MCF 10A (cell line): ENCODE measurements around the gene DGCR8. TPM values are rescaled to one million over a fixed set of nuclear protein-coding genes. Genes with fewer than 3 reads are reported as not detected.

Experiments used
- BruUV-seq: library from RNA; stranded (reverse); fragments of 400-500 nt; replicated peaks from 2 replicates; lab custom pipeline; 2021; lab: Mats Ljungman, UMichigan
- CTCF ChIA-PET: fragments of 300-600 bp; sonication (Branson Sonifier 250); formaldehyde crosslinking; extraction: SDS; loops from one replicate; lab custom pipeline; 2021; ENCODE audit warnings: antibody characterized with exemption, inconsistent platforms; lab: Yijun Ruan, JAX
- POLR2A ChIA-PET: fragments of 300-600, 350-650 bp; sonication (Branson Sonifier 250); formaldehyde crosslinking; extraction: SDS; loops from one replicate; lab custom pipeline; 2020; ENCODE audit warnings: antibody characterized with exemption, inconsistent platforms; lab: Yijun Ruan, JAX
- DNase-seq: peaks from one replicate; pipeline ENCODE4 v3.0.0-alpha.2; 2018; ENCODE audit not compliant: unreplicated experiment
- H3K27ac Mint-ChIP-seq: one replicate; pipeline ENCODE4 v1.8.0; 2022; ENCODE audit warnings: mild to moderate bottlenecking, low read depth, mixed read lengths; ENCODE audit not compliant: unreplicated experiment
- H3K27me3 Mint-ChIP-seq: one replicate; pipeline ENCODE4 v1.8.0; 2022; ENCODE audit warnings: mixed read lengths; ENCODE audit not compliant: insufficient read depth, unreplicated experiment
- H3K36me3 Mint-ChIP-seq: one replicate; pipeline ENCODE4 v1.8.0; 2022; ENCODE audit warnings: mild to moderate bottlenecking, moderate library complexity, mixed read lengths; ENCODE audit not compliant: insufficient read depth, unreplicated experiment
- H3K4me1 Mint-ChIP-seq: one replicate; pipeline ENCODE4 v1.8.0; 2022; ENCODE audit warnings: mixed read lengths; ENCODE audit not compliant: insufficient read depth, unreplicated experiment
- H3K4me3 Mint-ChIP-seq: one replicate; pipeline ENCODE4 v1.8.0; 2022; ENCODE audit warnings: mild to moderate bottlenecking, moderate library complexity, mixed read lengths; ENCODE audit not compliant: unreplicated experiment
- H3K9me3 Mint-ChIP-seq: one replicate; pipeline ENCODE4 v1.8.0; 2022; ENCODE audit warnings: mixed read lengths; ENCODE audit not compliant: unreplicated experiment
- intact Hi-C: fragments of 100-400 bp; cut with micrococcal nuclease; formaldehyde crosslinking; loops from 2 replicates; pipeline ENCODE4 v1.14.1; 2022
- total RNA-seq: library from RNA; stranded (reverse); gene quantifications from 2 replicates; pipeline ENCODE4 v1.2.3, GENCODE V29; 2022
- TF ChIP-seq, protein P1 (sequence below): fragments of 200-600 bp; IDR thresholded peaks from one replicate; pipeline ENCODE4 v1.8.0; 2022; ENCODE audit warnings: antibody characterized with exemption, mild to moderate bottlenecking; ENCODE audit not compliant: unreplicated experiment

The DGCR8 gene
- total RNA-seq, 1 experiment from 2014 or later, result 40.8 TPM

DNA sequence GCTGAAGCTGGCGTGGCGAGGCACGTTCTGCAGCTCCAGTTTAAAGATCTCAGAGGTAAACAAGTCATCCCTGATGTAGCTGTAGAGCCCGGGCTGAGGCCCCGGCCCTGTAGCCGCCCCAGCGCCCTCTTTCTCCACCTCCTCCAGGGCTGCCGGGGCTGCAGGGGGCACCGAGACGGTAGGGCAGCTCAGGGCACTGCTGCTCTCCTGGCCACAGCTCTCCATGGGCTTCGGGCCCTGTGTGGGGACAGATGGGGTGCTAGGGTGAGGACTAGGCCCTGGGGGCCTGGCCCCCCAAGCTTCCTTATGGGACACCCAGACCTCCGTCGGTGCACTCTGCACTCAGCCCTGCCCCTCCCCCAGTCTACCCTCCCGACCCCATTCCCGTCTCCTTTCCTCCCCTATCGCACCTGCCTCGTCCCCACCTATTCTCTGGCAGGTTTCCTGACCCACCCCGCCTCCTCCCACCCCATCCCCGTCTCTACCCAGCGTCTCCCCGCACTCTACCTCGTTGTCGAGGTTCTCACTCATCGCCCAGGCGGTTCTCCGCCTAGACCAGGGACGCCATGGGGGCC is 36.4 kb downstream of the DGCR8 start:
- CTCF ChIA-PET, result interaction anchor here (0.6 kb wide), 2 partner anchors 11 to 57 kb away, joined by 3 read pairs; no protein-coding TSS in a partner anchor
- peaks cover 49% of the 10 kb centered on the region for H3K36me3 Mint-ChIP-seq

DNA sequence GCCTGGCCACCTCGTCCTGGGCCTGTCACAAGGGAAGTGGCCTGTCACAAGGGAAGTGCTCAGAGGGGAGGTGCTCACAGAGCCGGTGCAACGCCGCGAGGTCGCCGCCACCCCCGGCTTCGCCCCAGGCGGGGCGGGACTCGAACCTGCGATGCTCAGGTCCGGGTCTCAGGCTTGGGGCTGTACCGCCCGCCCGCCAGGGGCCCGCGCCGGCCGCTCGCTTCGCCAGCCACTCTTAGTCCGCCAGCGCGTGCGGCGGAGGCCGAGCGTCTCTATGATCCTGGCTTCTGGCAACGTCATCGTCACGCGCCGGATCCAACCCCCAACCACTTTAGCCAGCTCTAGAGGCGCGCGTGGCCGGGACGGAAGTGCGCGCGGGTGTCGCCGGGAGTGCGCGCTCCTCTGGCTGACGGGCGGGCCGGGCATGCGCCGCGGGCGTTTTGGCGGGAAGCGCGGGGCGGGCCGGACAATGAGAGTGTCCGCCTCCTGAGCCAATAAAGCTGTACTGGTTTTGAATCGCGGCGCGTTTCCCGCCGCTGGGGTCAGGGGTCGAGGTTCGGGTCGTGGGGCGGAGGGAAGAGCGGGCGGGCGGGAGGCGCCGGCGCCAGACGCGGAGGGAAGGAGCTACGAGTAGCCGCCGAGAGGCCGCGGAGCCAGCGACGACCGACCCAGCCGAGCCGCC is 37.1 kb downstream of the DGCR8 start, which contains the start of gene TRMT2A:
TSS of gene TRMT2A (minus strand) at position 276 of the 682 bp plus-strand sequence. CDS start 320 bp downstream, outside the sequence.
- Mint-ChIP-seq H3K4me1 (peaks cover 9% of the 10 kb centered on the region), H3K27ac (peak within 1 kb of the TSS; percentile 84), H3K4me3 (peak within 1 kb of the TSS; percentile 85), H3K9me3 (no peaks in the 10 kb centered on the region), H3K36me3 (peaks cover 52% of the 10 kb centered on the region), H3K27me3 (no peaks in the 10 kb centered on the region)
- intact Hi-C loops, result loop anchor here (10.0 kb wide), 1 partner anchor 142 kb away; no protein-coding TSS in a partner anchor
- CTCF ChIA-PET, result interaction anchor here (0.6 to 1.3 kb wide), 2 partner anchors 9 to 58 kb away, joined by 3 to 5 read pairs; no protein-coding TSS in a partner anchor
- POLR2A ChIA-PET, result interaction anchor here (0.7 to 3.8 kb wide), 13 partner anchors 9 to 885 kb away, joined by 3 to 17 read pairs (median 3); partner anchors contain the start of genes DGCR8, GNB1L, RTL10 and THAP7
- BruUV-seq, result no TSS peak
- DNase-seq, result peak; percentile 97
- TF ChIP-seq, protein P1, sequence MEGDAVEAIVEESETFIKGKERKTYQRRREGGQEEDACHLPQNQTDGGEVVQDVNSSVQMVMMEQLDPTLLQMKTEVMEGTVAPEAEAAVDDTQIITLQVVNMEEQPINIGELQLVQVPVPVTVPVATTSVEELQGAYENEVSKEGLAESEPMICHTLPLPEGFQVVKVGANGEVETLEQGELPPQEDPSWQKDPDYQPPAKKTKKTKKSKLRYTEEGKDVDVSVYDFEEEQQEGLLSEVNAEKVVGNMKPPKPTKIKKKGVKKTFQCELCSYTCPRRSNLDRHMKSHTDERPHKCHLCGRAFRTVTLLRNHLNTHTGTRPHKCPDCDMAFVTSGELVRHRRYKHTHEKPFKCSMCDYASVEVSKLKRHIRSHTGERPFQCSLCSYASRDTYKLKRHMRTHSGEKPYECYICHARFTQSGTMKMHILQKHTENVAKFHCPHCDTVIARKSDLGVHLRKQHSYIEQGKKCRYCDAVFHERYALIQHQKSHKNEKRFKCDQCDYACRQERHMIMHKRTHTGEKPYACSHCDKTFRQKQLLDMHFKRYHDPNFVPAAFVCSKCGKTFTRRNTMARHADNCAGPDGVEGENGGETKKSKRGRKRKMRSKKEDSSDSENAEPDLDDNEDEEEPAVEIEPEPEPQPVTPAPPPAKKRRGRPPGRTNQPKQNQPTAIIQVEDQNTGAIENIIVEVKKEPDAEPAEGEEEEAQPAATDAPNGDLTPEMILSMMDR, result no peak

More for the DNA sequence above, 36.4 kb downstream of the DGCR8 start:
- Mint-ChIP-seq H3K4me3 (peak overlapping the region; percentile 85), H3K4me1 (peaks cover 9% of the 10 kb centered on the region), H3K9me3 (no peaks in the 10 kb centered on the region), H3K27ac (peak overlapping the region; percentile 84), H3K27me3 (no peaks in the 10 kb centered on the region)
- TF ChIP-seq, protein P1, result no peak
- POLR2A ChIA-PET, result interaction anchor here (0.7 to 2.2 kb wide), 11 partner anchors 10 to 886 kb away, joined by 3 to 13 read pairs (median 5); partner anchors contain the start of genes DGCR8, GNB1L, RTL10 and THAP7
- no peak for DNase-seq
- intact Hi-C loops, result loop anchor here (10.0 kb wide), 1 partner anchor 142 kb away; no protein-coding TSS in a partner anchor
- BruUV-seq, result TSS peak; percentile 54

DNA sequence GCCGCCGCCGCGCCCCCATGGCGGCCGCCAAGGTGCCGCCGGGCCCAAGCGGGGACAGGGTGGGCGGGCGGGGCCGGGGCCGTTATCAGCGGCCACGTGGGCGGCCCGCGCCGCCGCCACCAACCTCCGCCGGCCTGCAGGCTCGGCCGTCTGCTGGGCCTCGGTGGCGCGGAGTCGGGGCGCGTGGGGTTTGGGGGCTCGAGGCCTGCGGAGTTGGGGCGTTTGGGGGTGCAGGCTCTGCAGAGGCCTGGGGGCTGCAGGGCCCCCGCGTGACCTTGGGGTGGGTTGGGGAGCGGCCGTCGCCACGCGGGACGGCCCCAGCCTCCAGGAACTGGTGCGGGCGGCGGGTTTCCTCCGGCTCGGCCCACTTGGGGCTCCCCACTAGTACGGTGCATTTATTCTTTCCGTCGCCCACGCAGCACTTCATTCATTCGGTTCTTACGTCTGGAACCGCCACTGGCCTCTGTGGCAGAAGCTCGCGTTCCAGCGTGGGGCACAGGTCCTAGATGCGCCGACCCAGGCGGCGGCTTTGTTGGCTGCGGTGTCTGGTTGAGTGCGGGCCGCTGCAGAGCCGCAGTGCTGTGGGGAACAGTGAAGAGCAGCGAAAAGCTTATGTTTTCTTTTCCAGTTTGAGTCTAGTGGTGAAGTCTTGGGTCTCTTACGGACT is 37.7 kb downstream of the DGCR8 start:
- Mint-ChIP-seq H3K27me3 (no peaks in the 10 kb centered on the region), H3K36me3 (peaks cover 53% of the 10 kb centered on the region)
- peak; percentile 23 for DNase-seq

More for the DNA sequence above, 37.7 kb downstream of the DGCR8 start:
- intact Hi-C loops, result loop anchor here (10.0 kb wide), 1 partner anchor 143 kb away; no protein-coding TSS in a partner anchor
- Mint-ChIP-seq H3K27ac (peak overlapping the region; percentile 84), H3K9me3 (no peaks in the 10 kb centered on the region), H3K4me3 (peak overlapping the region; percentile 85), H3K4me1 (peaks cover 9% of the 10 kb centered on the region)
- CTCF ChIA-PET, result interaction anchor here (0.7 to 1.3 kb wide), 2 partner anchors 10 to 166 kb away, joined by 4 to 5 read pairs; no protein-coding TSS in a partner anchor
- TF ChIP-seq, protein P1, result no peak
- POLR2A ChIA-PET, result interaction anchor here (0.6 to 3.8 kb wide), 16 partner anchors 8 to 884 kb away, joined by 3 to 17 read pairs (median 4); partner anchors contain the start of genes DGCR6L, DGCR8, GNB1L and RTL10
- no TSS peak for BruUV-seq
